Muscle of back (tissue), 11 donors: ENCODE results near the gene ZNF575. TPM values are rescaled to one million over a fixed set of nuclear protein-coding genes. Genes with fewer than 3 reads are reported as not detected.
A peak's percentile ranks its signal among the peaks of the same experiment; 100 is the strongest.

Experiments
- DNase-seq, 3 donors: peaks; one replicate each; pipeline versions ENCODE4 v3.0.0 to v3.0.0-alpha.2; 2013
- polyA plus RNA-seq, 10 donors: library from polyadenylated mRNA; unstranded; fragments of 120-200 nt; gene quantifications; one replicate each; pipeline ENCODE4 v1.2.1, GENCODE V29; 2013; ENCODE audit not compliant: insufficient read length in 10 of 10

The ZNF575 gene
- polyA plus RNA-seq, 10 donors, result 1.6 to 3.3 (median 2.6) TPM

DNA sequence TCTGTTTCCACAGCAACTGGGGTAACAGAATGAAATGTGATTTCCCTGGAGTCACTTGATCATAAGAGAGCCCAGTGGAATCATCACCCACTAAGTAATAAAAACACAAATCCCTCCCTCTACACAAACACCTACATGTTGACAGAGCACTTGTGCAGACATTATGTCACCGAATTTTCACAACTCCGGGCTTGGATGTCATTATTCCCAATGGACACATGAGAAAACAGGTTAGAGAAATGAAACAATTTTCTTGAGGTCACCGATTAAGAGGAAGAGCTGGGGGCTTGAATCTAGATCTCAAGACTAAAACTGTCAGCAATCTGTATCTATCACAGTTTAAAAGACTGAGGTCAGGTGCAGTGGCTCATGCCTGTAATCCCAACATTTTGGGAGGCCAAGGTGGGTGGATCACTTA is 39.2 kb downstream of the ZNF575 start:
- no peak for DNase-seq

DNA sequence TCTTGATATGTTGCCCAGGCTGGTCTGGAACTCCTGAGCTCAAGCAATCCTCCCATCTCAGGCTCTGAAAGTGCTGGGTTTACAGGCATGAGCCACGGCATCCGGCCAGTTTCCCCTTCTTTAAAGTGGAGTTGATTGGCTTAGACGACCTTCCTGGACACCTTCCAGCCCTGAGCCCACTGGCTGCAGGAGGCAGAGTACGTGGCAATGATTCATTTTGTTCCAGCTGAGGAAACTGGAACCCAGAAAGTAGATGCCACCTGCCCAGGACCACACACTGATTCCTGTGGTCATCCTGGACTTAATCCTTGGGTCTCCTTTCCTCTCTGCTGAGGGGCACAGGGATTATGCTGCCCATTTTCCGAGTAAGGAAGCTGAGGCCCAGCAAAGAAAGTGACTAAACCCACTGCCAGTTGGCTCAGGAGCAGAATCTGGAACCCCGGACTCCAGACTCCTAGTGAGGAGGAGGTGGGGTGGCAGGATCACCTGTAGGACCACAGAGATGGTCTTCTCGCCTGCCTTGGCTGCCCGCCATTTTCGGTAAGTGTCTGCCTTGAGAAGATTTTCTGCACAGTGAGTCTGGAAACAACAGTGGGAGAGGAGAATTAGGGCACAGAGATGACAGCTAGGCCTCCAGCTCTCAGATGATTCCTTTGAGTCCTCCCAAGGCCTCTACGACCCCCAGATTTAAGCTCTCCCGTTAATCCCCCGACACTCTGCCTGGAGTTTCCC is 41.6 kb downstream of the ZNF575 start:
- no peak for DNase-seq

DNA sequence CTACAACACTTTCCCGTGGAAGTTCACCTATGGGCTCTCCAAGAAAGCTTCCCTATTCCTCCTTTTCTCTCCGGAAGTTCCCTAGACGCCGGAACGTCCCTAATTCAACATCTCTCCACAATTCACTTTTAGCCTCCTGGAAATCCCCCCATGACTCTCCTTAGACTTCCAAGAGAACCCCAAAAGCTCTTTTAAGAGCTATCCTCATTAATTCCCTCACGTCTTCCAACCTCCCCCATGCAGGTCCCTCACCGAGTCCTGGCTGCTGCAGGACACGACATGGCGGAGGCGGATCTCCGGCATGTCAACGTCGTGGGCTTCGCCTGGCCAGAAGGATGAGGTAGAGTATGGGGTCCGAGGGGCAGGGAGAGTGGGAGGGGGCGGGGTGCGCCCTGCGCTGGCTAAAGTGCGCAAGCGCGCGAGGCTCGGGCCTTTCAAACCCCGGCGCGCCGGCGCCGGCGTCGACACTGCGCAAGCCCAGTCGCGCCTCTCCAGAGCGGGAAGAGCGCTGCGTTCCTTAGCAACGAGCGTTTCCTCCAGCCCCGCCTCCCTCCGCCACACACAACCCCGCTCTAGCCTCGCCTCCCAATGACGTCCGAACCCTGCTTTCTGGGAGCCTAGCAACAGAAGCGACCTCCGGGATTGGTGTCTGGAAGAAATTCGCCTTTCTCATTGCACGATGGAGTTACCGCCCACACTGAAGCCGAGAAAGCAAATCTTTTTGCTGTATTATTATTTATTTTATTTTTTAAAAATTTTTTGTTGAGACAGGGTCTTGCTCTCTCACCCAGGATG is 42.4 kb downstream of the ZNF575 start, which contains the start of the genes PINLYP and XRCC1:
Gene PINLYP, plus strand, starts transcription at position 646 of the 795 bp plus-strand sequence. CDS start 1,391 bp downstream, outside the sequence.
Gene XRCC1, minus strand, starts transcription at position 372 of the 795 bp plus-strand sequence. Its CDS starts 69 bp downstream, at position 303.
- DNase-seq, result peak; percentile 99 to 100 (median 99)

DNA sequence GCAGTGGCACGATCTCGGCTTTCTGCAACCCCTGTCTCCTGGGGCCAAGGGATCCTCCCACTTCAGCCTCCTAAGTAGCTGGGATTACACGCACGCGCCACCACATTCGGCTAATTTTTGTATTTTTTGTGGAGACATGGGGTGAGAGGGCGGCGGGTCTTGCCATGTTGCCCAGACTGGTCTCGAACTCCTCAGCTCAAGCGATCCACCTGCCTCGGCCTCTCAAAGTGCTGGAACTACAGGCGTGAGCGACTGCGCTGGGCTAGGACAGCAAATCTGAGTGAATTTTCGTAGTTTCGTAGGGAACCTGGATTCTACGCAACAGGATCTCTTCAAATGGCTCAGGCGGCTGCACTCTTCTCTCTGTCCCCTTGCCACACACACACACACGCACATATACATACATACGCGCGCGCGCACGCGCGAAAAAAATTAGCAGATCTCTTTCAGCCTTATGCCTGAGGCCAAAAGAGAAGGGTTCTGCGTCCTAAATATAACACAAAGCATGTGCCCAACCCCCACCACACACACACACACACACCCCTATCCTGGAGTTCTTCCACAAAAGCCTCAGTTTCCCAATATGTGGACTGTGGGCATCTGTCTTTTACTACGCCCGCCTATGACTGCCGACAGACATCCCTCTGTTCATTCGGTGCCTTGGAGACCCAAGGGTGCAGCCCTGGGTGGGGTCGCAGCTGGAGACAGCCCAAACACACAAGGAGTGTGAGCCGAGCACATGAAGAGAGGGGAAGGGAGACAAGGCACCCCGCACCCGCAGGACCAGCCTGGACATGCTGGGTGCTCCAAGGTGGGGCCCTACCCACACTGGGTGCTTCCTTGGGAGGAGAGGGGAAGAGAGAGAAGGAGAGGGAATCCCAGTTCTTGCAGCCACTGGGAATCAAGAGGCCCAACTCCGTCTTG is 43.2 kb downstream of the ZNF575 start:
- peak in 1 of 3 donors; percentile 14 for DNase-seq

DNA sequence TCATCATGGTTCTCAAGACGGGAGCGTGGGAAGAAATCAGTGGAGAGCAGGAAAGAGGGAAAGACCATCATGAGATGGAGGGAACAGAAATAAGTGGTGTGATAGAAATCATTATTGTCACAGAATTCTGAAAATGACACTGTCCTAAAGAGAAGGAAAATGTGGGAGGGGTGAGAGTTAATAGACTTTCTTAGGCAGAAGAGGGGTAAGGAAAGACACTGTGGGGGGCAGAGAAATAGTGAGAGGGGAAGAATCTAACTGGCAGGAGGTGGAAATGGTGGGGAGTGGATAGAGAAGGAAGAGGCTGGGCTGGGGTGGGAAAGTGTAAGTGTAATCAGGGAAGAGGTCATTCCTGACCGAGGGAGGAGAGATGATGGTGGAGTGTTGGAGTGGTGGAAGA is 45.8 kb downstream of the ZNF575 start:
- DNase-seq, result no peak

DNA sequence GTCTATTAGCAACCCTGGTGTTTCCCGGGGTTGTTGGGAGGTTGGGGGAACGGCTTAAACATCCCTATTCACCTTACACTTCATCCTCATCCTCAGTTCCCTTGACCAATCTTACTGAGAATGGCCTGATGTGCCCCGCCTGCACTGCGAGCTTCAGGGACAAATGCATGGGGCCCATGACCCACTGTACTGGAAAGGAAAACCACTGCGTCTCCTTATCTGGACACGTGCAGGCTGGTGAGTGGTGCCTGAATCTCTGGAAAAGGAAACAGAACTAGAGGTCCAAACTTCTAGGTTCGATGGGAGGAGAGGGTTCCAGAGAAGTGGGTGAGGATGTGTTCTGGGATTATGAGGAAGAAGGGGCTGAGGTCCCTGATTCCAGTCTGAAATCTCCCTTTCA is 48.5 kb downstream of the ZNF575 start:
- no peak for DNase-seq

DNA sequence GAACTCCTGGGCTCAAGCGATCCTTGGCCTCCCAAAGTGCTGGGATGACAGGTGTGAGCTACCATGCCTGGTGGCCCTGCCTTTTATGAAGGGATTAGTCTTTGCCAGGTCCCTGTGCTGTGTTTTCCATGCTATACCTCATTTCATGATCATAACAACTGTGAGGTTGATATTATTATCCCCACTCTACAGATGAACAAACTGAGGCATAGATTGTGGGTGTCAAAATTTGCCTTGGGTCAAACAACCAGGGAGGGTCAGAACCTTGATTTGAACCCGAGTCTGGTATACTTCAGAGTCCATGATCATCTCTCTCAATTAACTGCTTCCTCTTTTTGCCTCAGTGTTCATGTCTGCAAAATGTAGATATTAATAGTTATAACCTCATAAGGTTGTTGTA is 49.5 kb downstream of the ZNF575 start:
- DNase-seq, result no peak

DNA sequence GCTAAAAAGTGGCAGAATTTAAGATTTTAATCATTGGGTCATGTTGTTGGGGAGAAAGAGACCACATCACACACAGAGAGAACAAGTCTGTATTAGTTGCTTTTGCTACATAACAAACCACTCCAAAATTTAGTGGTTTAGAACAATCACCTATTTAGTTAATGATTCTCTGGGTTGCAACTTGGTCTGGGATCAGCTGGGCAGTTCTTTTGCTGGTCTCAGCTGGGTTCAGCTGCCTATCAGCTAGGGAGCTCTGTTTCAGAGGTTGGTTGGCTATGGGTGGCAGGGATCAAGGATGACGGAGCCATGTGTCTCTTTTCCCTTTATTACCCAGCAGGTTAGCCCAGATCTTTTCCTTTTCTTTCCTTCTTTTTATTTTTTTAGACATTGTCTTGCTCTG is 51.5 kb downstream of the ZNF575 start:
- no peak for DNase-seq

Other genes with a start within 250 kb of the ZNF575 start
- under 1 TPM in 6 of 10 donors, not detected in 4; 0.12 to 0.28 (median 0.18) TPM for gene CD177, start 179.5 kb upstream of the ZNF575 start, polyA plus RNA-seq
- gene TEX101, start 118.3 kb upstream of the ZNF575 start, polyA plus RNA-seq, result under 1 TPM in 1 of 10 donors, not detected in 9; 0.19 TPM
- 10 to 100 TPM in 2 of 10 donors, under 1 TPM in 8; 0.15 to 17.0 (median 0.58) TPM for gene LYPD3, start 67.6 kb upstream of the ZNF575 start, polyA plus RNA-seq
- gene PHLDB3, start 28.4 kb upstream of the ZNF575 start, polyA plus RNA-seq, result 1 to 10 TPM; 1.9 to 5.3 (median 4.1) TPM
- 10 to 100 TPM; 10.5 to 16.5 (median 14.7) TPM for gene ETHE1, start 6.0 kb upstream of the ZNF575 start, polyA plus RNA-seq
- gene XRCC1, start 42.3 kb downstream of the ZNF575 start, polyA plus RNA-seq, result 10 to 100 TPM; 24.5 to 40.6 (median 29.6) TPM
- gene PINLYP, start 42.6 kb downstream of the ZNF575 start, polyA plus RNA-seq, result 1 to 10 TPM; 4.2 to 9.4 (median 5.4) TPM
- 10 to 100 TPM in 7 of 10 donors, 1 to 10 TPM in 3; 9.0 to 18.6 (median 11.2) TPM for gene IRGQ, start 62.9 kb downstream of the ZNF575 start, polyA plus RNA-seq
- 10 to 100 TPM in 2 of 10 donors, 1 to 10 TPM in 8; 7.2 to 11.8 (median 9.3) TPM for gene ZNF576, start 63.4 kb downstream of the ZNF575 start, polyA plus RNA-seq
- gene SRRM5, start 78.9 kb downstream of the ZNF575 start, polyA plus RNA-seq, result under 1 TPM; 0.13 to 0.75 (median 0.36) TPM
- gene ZNF428, start 86.4 kb downstream of the ZNF575 start, polyA plus RNA-seq, result 10 to 100 TPM; 38.1 to 76.5 (median 44.3) TPM
- 10 to 100 TPM in 3 of 10 donors, 1 to 10 TPM in 7; 5.6 to 19.4 (median 8.7) TPM for gene CADM4, start 106.7 kb downstream of the ZNF575 start, polyA plus RNA-seq
- gene PLAUR, start 137.0 kb downstream of the ZNF575 start, polyA plus RNA-seq, result 10 to 100 TPM in 1 of 10 donors, 1 to 10 TPM in 9; 4.8 to 10.1 (median 7.0) TPM
- not detected for gene IRGC, start 182.9 kb downstream of the ZNF575 start, polyA plus RNA-seq
- 10 to 100 TPM; 26.4 to 50.0 (median 33.7) TPM for gene SMG9, start 221.8 kb downstream of the ZNF575 start, polyA plus RNA-seq
- 1 to 10 TPM in 3 of 10 donors, under 1 TPM in 6, not detected in 1; 0.23 to 1.4 (median 0.85) TPM for gene KCNN4, start 247.8 kb downstream of the ZNF575 start, polyA plus RNA-seq